A673 (cell line): ENCODE data around the gene SRBD1. TPM values are rescaled to one million over a fixed set of nuclear protein-coding genes. Genes with fewer than 3 reads are reported as not detected.
A peak's percentile ranks its signal among the peaks of the same experiment; 100 is the strongest.

ENCODE experiments used
- BruUV-seq: library from RNA; stranded (reverse); fragments of 400-500 nt; replicated peaks from 2 replicates; lab custom pipeline; 2021; lab: Mats Ljungman, UMichigan
- CTCF ChIA-PET: fragments of 300-600 bp; sonication (Branson Sonifier 250); formaldehyde crosslinking; loops from one replicate; lab custom pipeline; 2022; ENCODE audit warnings: antibody characterized with exemption; lab: Charles Lee
- POLR2A ChIA-PET: fragments of 300-600 bp; sonication (Branson Sonifier 250); formaldehyde crosslinking; loops from one replicate; lab custom pipeline; 2022; ENCODE audit warnings: antibody characterized with exemption; ENCODE audit not compliant: low non-redundant PET; lab: Charles Lee
- DNase-seq: peaks from one replicate; pipeline ENCODE4 v3.0.0-alpha.2; 2015; ENCODE audit warnings: low spot score
- H3K27ac ChIP-seq: fragments of 200-600 bp; sonication (generic); 2 replicates; pipeline ENCODE4 v1.5.1; 2016; ENCODE audit warnings: mixed run types, low read depth, mild to moderate bottlenecking, mixed read lengths, antibody characterized with exemption, low read length; ENCODE audit not compliant: poor library complexity, severe bottlenecking
- H3K27me3 ChIP-seq: fragments of 200-600 bp; sonication (generic); replicated peaks from 2 replicates; pipeline ENCODE4 v1.6.1; 2017; ENCODE audit warnings: mixed run types, low read depth, mild to moderate bottlenecking, mixed read lengths, antibody characterized with exemption, low read length; ENCODE audit not compliant: insufficient read depth, poor library complexity
- H3K36me3 ChIP-seq: fragments of 200-600 bp; sonication (generic); 2 replicates; pipeline ENCODE4 v1.6.1; 2016; ENCODE audit warnings: mixed run types, mild to moderate bottlenecking, mixed read lengths, antibody characterized with exemption, low read length; ENCODE audit not compliant: insufficient read depth, poor library complexity, severe bottlenecking
- H3K4me1 ChIP-seq: fragments of 200-600 bp; sonication (generic); 2 replicates; pipeline ENCODE4 v1.6.1; 2017; ENCODE audit warnings: mixed run types, mild to moderate bottlenecking, mixed read lengths, antibody characterized with exemption, low read length; ENCODE audit not compliant: insufficient read depth, poor library complexity, severe bottlenecking
- H3K4me3 ChIP-seq: fragments of 200-600 bp; sonication (generic); 2 replicates; pipeline ENCODE4 v1.5.1; 2016; ENCODE audit warnings: low read depth, mixed run types, mild to moderate bottlenecking, mixed read lengths, low read length; ENCODE audit not compliant: poor library complexity, severe bottlenecking
- H3K9me3 ChIP-seq: fragments of 200-600 bp; sonication (generic); 2 replicates; pipeline ENCODE4 v1.6.1; 2016; ENCODE audit warnings: mixed run types, low read depth, mild to moderate bottlenecking, mixed read lengths, antibody characterized with exemption, low read length; ENCODE audit not compliant: poor library complexity, severe bottlenecking
- CTCF ChIP-seq: fragments of 300-800, 200-600 bp; sonication (generic); conservative IDR thresholded peaks from 2 replicates; pipeline ENCODE4 v1.5.1; 2017; ENCODE audit warnings: low read depth, mild to moderate bottlenecking, antibody characterized with exemption, low read length, moderate library complexity, mixed read lengths
- EZH2 ChIP-seq: fragments of 200-600 bp; sonication (generic); IDR thresholded peaks from 2 replicates; pipeline ENCODE4 v1.6.1; 2017; ENCODE audit warnings: borderline replicate concordance, low read depth, mild to moderate bottlenecking, mixed read lengths, antibody characterized with exemption, low read length; ENCODE audit not compliant: poor library complexity, severe bottlenecking
- intact Hi-C: fragments of 100-400 bp; cut with micrococcal nuclease; formaldehyde crosslinking; loops from one replicate; pipeline ENCODE4 v1.10.0; 2022; ENCODE audit not compliant: unreplicated experiment
- total RNA-seq: library from RNA; stranded (reverse); gene quantifications from 2 replicates; pipeline ENCODE4 v1.2.3, GENCODE V29; 2021

SRBD1 gene
- total RNA-seq, 1 experiment from 2014 or later: 21.9 TPM

GRCh38 chr2:45524016-45524415 lies 87.1 kb downstream of the SRBD1 start:
- H3K27me3 ChIP-seq: no peaks in the 10 kb centered on the region
- TF ChIP-seq CTCF: no peak
- TF ChIP-seq EZH2: no peak
- H3K36me3 ChIP-seq: no peaks in the 10 kb centered on the region
- no peak for DNase-seq
- ChIA-PET CTCF (no interaction called here), POLR2A (no interaction called here)
- H3K27ac ChIP-seq: no peak overlapping the region
- no peak overlapping the region for H3K4me3 ChIP-seq
- BruUV-seq: no TSS peak
- H3K4me1 ChIP-seq: no peaks in the 10 kb centered on the region
- intact Hi-C loops: no loop called here
- H3K9me3 ChIP-seq: no peaks in the 10 kb centered on the region

GRCh38 chr2:45518546-45518945 lies 92.5 kb downstream of the SRBD1 start:
- no peak for DNase-seq
- H3K27ac ChIP-seq: no peak overlapping the region
- ChIA-PET CTCF (no interaction called here), POLR2A (no interaction called here)
- H3K9me3 ChIP-seq: no peaks in the 10 kb centered on the region
- no peaks in the 10 kb centered on the region for H3K36me3 ChIP-seq
- no TSS peak for BruUV-seq
- intact Hi-C loops: no loop called here
- no peak for TF ChIP-seq CTCF
- TF ChIP-seq EZH2: no peak
- H3K4me3 ChIP-seq: no peak overlapping the region
- peaks cover 2% of the 10 kb centered on the region for H3K4me1 ChIP-seq
- H3K27me3 ChIP-seq: no peaks in the 10 kb centered on the region

GRCh38 chr2:45510701-45511420 lies 100.2 kb downstream of the SRBD1 start:
- Histone ChIP-seq H3K9me3 (no peaks in the 10 kb centered on the region), H3K36me3 (no peaks in the 10 kb centered on the region), H3K4me1 (peaks cover 58% of the 10 kb centered on the region), H3K4me3 (no peak overlapping the region), H3K27ac (peak overlapping the region; percentile 28), H3K27me3 (no peaks in the 10 kb centered on the region)
- DNase-seq: peak; percentile 30
- ChIA-PET POLR2A (no interaction called here), CTCF (interaction anchor here (0.7 kb wide), 1 partner anchor 22 kb away, joined by 3 read pairs; no protein-coding TSS in a partner anchor)
- no peak for TF ChIP-seq EZH2
- no peak for TF ChIP-seq CTCF
- intact Hi-C loops: loop anchor here (5.0 kb wide), 1 partner anchor 56 kb away; no protein-coding TSS in a partner anchor
- no TSS peak for BruUV-seq
